ENCODE data around the gene COG7. TPM values are rescaled to one million over a fixed set of nuclear protein-coding genes. Genes with fewer than 3 reads are reported as not detected.
"Not testable (repeated sequence)": the region's sequence is repeated elsewhere in the genome, so short reads cannot be mapped to it uniquely, and the experiment has no call there.

Gene COG7
- total and polyA plus RNA-seq, 9 donors = 10.6 to 20.8 (median 12.3) TPM

GRCh38 chr16:23367564-23367963 lies 85.4 kb downstream of the COG7 start:
- Histone ChIP-seq H3K4me3 (ENCODE audit: low read length) (no peak overlapping the region), H3K36me3 (ENCODE audit: control insufficient read depth, insufficient read depth, low read length) (no peaks in the 10 kb centered on the region), H3K27me3 (ENCODE audit: control insufficient read depth, insufficient read depth, low read length) (no peaks in the 10 kb centered on the region), H3K4me1 (ENCODE audit: control insufficient read depth, insufficient read depth, low read length) (no peaks in the 10 kb centered on the region), H3K27ac (ENCODE audit: low read length) (no peak overlapping the region), H3K9me3 (replicated peaks; ENCODE audit: control insufficient read depth, low read depth, low read length) (no peaks in the 10 kb centered on the region)
- 94% methylated on average over 5 of the region's 10 CpGs for WGBS (ENCODE audit: insufficient coverage)
- no peak for DNase-seq

- not testable (repeated sequence) for H3K27ac ChIP-seq (ENCODE audit: low read length); H3K9me3 ChIP-seq (replicated peaks; ENCODE audit: control insufficient read depth, low read depth, low read length); H3K36me3 ChIP-seq (ENCODE audit: control insufficient read depth, insufficient read depth, low read length); H3K4me1 ChIP-seq (ENCODE audit: control insufficient read depth, insufficient read depth, low read length); H3K27me3 ChIP-seq (ENCODE audit: control insufficient read depth, insufficient read depth, low read length); DNase-seq; H3K4me3 ChIP-seq (ENCODE audit: low read length)
- 68% methylated on average over 4 of the region's 7 CpGs for WGBS (ENCODE audit: insufficient coverage)
These were observed 86.6 kb downstream of the COG7 start for GRCh38 chr16:23366341-23366740.

- peak; percentile 16 for DNase-seq
- Histone ChIP-seq H3K4me3 (ENCODE audit: low read length) (no peak overlapping the region), H3K9me3 (replicated peaks; ENCODE audit: control insufficient read depth, low read depth, low read length) (no peaks in the 10 kb centered on the region), H3K4me1 (ENCODE audit: control insufficient read depth, insufficient read depth, low read length) (no peaks in the 10 kb centered on the region), H3K36me3 (ENCODE audit: control insufficient read depth, insufficient read depth, low read length) (no peaks in the 10 kb centered on the region), H3K27me3 (ENCODE audit: control insufficient read depth, insufficient read depth, low read length) (no peaks in the 10 kb centered on the region), H3K27ac (ENCODE audit: low read length) (no peak overlapping the region)
- WGBS (ENCODE audit: insufficient coverage) = 46% methylated on average over 3 of the region's 5 CpGs
These were observed 87.3 kb downstream of the COG7 start for GRCh38 chr16:23365602-23366240.

DNA sequence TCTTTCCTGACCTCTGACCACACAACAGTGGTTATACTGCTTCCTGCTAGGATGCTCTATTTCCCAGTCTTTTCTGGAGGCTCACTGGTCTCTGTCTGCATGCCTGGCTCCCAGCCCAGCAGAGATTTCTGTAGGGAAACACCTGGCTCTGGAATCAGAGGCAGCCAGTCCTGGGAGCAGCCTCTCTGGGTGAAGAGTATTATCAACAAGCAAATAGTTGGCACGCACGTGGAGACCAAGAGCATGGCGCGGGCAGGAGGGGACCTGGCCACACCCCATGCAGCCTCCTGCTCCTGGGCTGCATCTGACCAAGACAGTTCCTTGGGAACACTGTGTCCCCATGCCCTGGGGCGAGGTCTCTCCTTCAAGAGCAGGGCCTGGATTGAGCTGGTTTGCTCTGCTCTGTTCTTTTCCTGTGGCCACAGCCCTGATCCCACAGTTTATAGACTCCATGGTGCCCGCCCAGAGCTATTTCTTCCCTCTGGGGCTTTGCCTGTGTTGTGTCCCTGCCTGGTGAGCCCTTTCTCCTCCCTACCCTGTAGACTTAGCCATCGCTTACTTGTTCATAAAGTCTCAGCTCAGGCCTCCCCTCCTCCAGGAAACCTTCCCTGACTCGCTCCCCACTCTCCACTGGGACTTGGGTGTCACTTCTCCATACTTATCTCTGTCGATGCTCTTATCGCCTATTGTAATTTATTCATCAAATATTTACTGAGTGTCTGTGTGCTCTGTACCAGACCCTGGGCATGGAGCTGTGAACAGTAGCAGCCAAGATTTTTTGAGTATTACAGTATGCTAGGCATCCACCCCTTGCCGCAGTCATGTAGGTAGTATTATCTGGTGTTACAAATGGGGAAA lies 90.3 kb downstream of the COG7 start:
- Histone ChIP-seq H3K4me1 (ENCODE audit: control insufficient read depth, insufficient read depth, low read length) (no peaks in the 10 kb centered on the region), H3K9me3 (replicated peaks; ENCODE audit: control insufficient read depth, low read depth, low read length) (no peaks in the 10 kb centered on the region), H3K27me3 (ENCODE audit: control insufficient read depth, insufficient read depth, low read length) (no peaks in the 10 kb centered on the region), H3K4me3 (ENCODE audit: low read length) (no peak overlapping the region), H3K36me3 (ENCODE audit: control insufficient read depth, insufficient read depth, low read length) (no peaks in the 10 kb centered on the region), H3K27ac (ENCODE audit: low read length) (peak overlapping the region; percentile 29)
- peak; percentile 36 for DNase-seq
- 73% methylated on average over 7 of the region's 11 CpGs for WGBS (ENCODE audit: insufficient coverage)

GRCh38 chr16:23359092-23359760 lies 93.8 kb downstream of the COG7 start:
- WGBS (ENCODE audit: insufficient coverage) = 77% methylated on average over 4 of the region's 8 CpGs
- H3K27ac ChIP-seq (ENCODE audit: low read length) = no peak overlapping the region
- no peaks in the 10 kb centered on the region for H3K36me3 ChIP-seq (ENCODE audit: control insufficient read depth, insufficient read depth, low read length)
- peak; percentile 6 for DNase-seq
- no peaks in the 10 kb centered on the region for H3K27me3 ChIP-seq (ENCODE audit: control insufficient read depth, insufficient read depth, low read length)
- no peaks in the 10 kb centered on the region for H3K4me1 ChIP-seq (ENCODE audit: control insufficient read depth, insufficient read depth, low read length)
- no peak overlapping the region for H3K4me3 ChIP-seq (ENCODE audit: low read length)
- no peaks in the 10 kb centered on the region for H3K9me3 ChIP-seq (replicated peaks; ENCODE audit: control insufficient read depth, low read depth, low read length)

GRCh38 chr16:23357761-23358290 lies 95.2 kb downstream of the COG7 start:
- Histone ChIP-seq H3K27me3 (ENCODE audit: control insufficient read depth, insufficient read depth, low read length) (no peaks in the 10 kb centered on the region), H3K27ac (ENCODE audit: low read length) (no peak overlapping the region), H3K4me3 (ENCODE audit: low read length) (no peak overlapping the region), H3K36me3 (ENCODE audit: control insufficient read depth, insufficient read depth, low read length) (no peaks in the 10 kb centered on the region), H3K9me3 (replicated peaks; ENCODE audit: control insufficient read depth, low read depth, low read length) (no peaks in the 10 kb centered on the region), H3K4me1 (ENCODE audit: control insufficient read depth, insufficient read depth, low read length) (no peaks in the 10 kb centered on the region)
- WGBS (ENCODE audit: insufficient coverage) = 79% methylated on average over 4 of the region's 8 CpGs
- no peak for DNase-seq

DNA sequence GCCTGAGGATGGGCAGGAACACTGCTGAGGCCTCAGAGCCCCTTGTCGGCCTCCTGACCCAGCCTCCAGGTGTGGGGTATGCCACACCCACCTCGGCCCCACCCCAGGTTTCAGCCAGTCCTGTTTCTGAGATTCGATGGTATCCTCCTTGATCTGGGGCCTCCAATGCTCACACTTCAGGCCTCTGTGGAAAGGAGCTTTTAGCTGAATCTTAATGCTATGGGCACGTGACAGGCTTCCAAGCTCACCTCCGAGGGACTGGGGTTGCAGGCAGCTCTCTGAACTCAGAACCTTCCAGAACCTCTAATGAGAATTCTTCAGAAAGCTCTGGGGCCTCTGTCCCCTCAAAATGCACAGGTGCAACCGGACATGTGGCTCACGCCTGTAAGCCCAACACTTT lies 96.0 kb downstream of the COG7 start:
- no peak overlapping the region for H3K4me3 ChIP-seq (ENCODE audit: low read length)
- no peaks in the 10 kb centered on the region for H3K27me3 ChIP-seq (ENCODE audit: control insufficient read depth, insufficient read depth, low read length)
- no peak overlapping the region for H3K27ac ChIP-seq (ENCODE audit: low read length)
- H3K4me1 ChIP-seq (ENCODE audit: control insufficient read depth, insufficient read depth, low read length) = no peaks in the 10 kb centered on the region
- H3K9me3 ChIP-seq (replicated peaks; ENCODE audit: control insufficient read depth, low read depth, low read length) = no peaks in the 10 kb centered on the region
- WGBS (ENCODE audit: insufficient coverage) = 79% methylated on average over 6 of the region's 7 CpGs
- H3K36me3 ChIP-seq (ENCODE audit: control insufficient read depth, insufficient read depth, low read length) = no peaks in the 10 kb centered on the region
- no peak for DNase-seq

GRCh38 chr16:23355106-23355670 lies 97.8 kb downstream of the COG7 start:
- Histone ChIP-seq H3K4me1 (ENCODE audit: control insufficient read depth, insufficient read depth, low read length) (no peaks in the 10 kb centered on the region), H3K27ac (ENCODE audit: low read length) (no peak overlapping the region), H3K27me3 (ENCODE audit: control insufficient read depth, insufficient read depth, low read length) (no peaks in the 10 kb centered on the region), H3K36me3 (ENCODE audit: control insufficient read depth, insufficient read depth, low read length) (no peaks in the 10 kb centered on the region), H3K9me3 (replicated peaks; ENCODE audit: control insufficient read depth, low read depth, low read length) (no peaks in the 10 kb centered on the region), H3K4me3 (ENCODE audit: low read length) (no peak overlapping the region)
- 81% methylated on average over 12 of the region's 13 CpGs for WGBS (ENCODE audit: insufficient coverage)
- no peak for DNase-seq

DNA sequence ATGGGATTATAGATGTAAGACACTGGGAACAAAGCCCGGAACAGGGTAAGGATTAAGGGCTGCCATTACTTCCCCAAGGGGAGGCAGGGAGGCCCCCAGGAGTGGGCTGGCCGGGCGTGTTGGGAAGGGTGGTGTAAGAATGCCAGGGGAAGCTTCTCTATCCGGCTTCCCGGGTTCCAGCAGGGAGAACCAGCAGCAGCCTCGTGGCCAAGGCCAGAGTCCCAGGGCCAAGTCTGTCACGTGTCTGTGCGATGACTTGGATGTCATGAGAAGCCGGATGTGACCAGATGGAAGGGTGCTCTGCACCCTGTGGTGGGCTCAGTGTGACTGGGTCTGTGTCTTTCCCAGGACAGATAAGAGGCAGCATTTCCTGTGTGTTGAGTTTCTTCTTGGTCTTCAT lies 98.7 kb downstream of the COG7 start:
- no peak overlapping the region for H3K27ac ChIP-seq (ENCODE audit: low read length)
- H3K27me3 ChIP-seq (ENCODE audit: control insufficient read depth, insufficient read depth, low read length) = no peaks in the 10 kb centered on the region
- no peak overlapping the region for H3K4me3 ChIP-seq (ENCODE audit: low read length)
- no peaks in the 10 kb centered on the region for H3K4me1 ChIP-seq (ENCODE audit: control insufficient read depth, insufficient read depth, low read length)
- 72% methylated on average over 8 of the region's 9 CpGs for WGBS (ENCODE audit: insufficient coverage)
- DNase-seq = no peak
- no peaks in the 10 kb centered on the region for H3K36me3 ChIP-seq (ENCODE audit: control insufficient read depth, insufficient read depth, low read length)
- H3K9me3 ChIP-seq (replicated peaks; ENCODE audit: control insufficient read depth, low read depth, low read length) = no peaks in the 10 kb centered on the region

- no peak overlapping the region for H3K27ac ChIP-seq (ENCODE audit: low read length)
- H3K36me3 ChIP-seq (ENCODE audit: control insufficient read depth, insufficient read depth, low read length) = no peaks in the 10 kb centered on the region
- no peak overlapping the region for H3K4me3 ChIP-seq (ENCODE audit: low read length)
- H3K9me3 ChIP-seq (replicated peaks; ENCODE audit: control insufficient read depth, low read depth, low read length) = no peaks in the 10 kb centered on the region
- no peaks in the 10 kb centered on the region for H3K4me1 ChIP-seq (ENCODE audit: control insufficient read depth, insufficient read depth, low read length)
- no peaks in the 10 kb centered on the region for H3K27me3 ChIP-seq (ENCODE audit: control insufficient read depth, insufficient read depth, low read length)
- no peak for DNase-seq
These were observed 99.5 kb downstream of the COG7 start for GRCh38 chr16:23353440-23353839.
